Measurements from ENCODE around the gene SLC35B4. TPM values are rescaled to one million over a fixed set of nuclear protein-coding genes. Genes with fewer than 3 reads are reported as not detected.
A peak's percentile ranks its signal among the peaks of the same experiment; 100 is the strongest.
"Not testable (repeated sequence)": the region's sequence is repeated elsewhere in the genome, so short reads cannot be mapped to it uniquely, and the experiment has no call there.

The SLC35B4 gene
- total RNA-seq, 1 donor from 2014 or later, result 4.3 TPM

- ATAC-seq, result peak; percentile 45
- peak; percentile 59 for DNase-seq
Observed at GRCh38 chr7:134298902-134299683, 17.6 kb downstream of the SLC35B4 start.

DNA sequence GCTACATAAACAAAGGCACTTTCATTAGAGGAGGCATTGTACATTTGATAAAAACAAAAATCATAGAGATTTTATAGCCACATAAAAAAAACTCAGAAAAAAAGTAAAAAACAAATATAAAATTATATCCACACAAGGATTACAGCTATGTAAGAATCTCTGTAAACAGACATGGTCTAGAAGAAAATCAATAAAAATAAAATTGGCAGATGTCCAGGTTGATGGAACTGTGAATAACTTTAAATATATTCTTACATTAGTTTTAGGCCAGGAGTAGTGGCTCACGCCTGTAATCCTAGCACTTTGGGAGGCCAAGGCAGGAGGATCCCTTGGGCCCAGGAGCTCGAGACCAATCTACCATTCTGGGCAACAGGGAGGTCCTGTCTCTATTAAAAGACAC lies 19.2 kb downstream of the SLC35B4 start:
- no peak for DNase-seq
- ATAC-seq, result no peak
- intact Hi-C loops (cut with micrococcal nuclease), result no loop called here

More at GRCh38 chr7:134298902-134299683, 17.6 kb downstream of the SLC35B4 start:
- intact Hi-C loops (cut with micrococcal nuclease), result no loop called here

GRCh38 chr7:134295982-134296381 lies 20.7 kb downstream of the SLC35B4 start:
- DNase-seq; intact Hi-C loops (cut with micrococcal nuclease); ATAC-seq: not testable (repeated sequence)

DNA sequence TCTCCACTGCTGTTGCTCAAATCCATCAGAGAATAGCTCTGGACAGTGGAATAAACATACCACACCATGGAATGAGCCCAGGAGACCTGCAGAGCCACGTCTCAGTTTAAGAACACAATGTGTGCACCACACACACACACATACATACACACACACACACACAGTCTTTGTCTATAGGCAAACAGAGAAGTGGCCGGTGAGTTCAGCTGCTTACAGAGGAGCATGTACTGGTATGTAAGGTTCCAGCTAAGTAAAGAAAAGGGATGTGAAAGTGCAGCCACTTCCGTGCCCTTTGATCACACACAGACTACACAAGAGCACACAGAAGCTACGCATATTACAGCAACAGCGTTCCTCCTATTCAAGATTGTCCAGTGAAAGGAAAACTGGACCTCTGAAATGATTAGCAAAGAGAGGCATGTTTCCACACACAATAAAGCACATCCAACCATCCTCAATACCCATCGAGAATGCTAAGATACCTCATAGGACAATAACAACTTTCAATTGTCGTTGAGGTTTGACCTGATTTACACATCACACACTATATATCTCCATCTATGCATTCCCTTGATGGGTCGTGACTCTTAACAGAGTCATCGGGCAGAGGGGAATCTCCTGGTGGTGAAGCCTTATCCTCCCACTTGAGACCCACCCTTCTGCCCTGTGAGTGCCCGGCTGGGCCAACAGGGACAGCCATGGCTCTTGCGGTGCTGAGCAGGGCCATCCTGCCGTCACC lies 23.6 kb downstream of the SLC35B4 start:
- ATAC-seq (peak; percentile 72), DNase-seq (no peak)
- intact Hi-C loops (cut with micrococcal nuclease), result no loop called here

- DNase-seq, result no peak
- intact Hi-C loops (cut with micrococcal nuclease), result no loop called here
- ATAC-seq, result no peak
Observed at GRCh38 chr7:134290286-134290685, 26.4 kb downstream of the SLC35B4 start.

DNA sequence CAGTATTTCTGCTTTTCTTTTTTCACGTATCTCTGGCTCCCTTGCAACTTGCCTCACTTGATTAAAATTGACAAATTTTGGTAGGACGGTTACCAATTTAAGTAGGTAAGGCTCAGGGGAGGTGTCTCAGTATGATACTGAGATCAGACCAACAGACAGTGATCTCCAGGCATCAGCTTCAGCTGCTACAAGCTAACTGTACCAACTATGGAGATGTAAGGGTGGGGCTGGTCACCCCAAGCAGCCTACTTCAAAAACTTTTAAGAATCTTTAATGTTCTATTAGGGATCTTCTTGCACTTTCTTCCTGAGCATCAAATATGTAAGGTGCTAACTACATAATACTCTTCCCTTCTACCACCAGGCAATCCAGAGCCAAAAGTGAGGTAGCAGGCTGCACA lies 26.9 kb downstream of the SLC35B4 start:
- ATAC-seq, result no peak
- DNase-seq, result no peak
- intact Hi-C loops (cut with micrococcal nuclease), result no loop called here

- DNase-seq (no peak), ATAC-seq (no peak)
- intact Hi-C loops (cut with micrococcal nuclease), result no loop called here
Observed at GRCh38 chr7:134289423-134289822, 27.3 kb downstream of the SLC35B4 start.

- DNase-seq, result no peak
- intact Hi-C loops (cut with micrococcal nuclease), result no loop called here
- no peak for ATAC-seq
Observed at GRCh38 chr7:134287916-134288659, 28.6 kb downstream of the SLC35B4 start.

- DNase-seq (no peak), ATAC-seq (no peak)
- intact Hi-C loops (cut with micrococcal nuclease), result no loop called here
Observed at GRCh38 chr7:134284952-134285351, 31.8 kb downstream of the SLC35B4 start.

DNA sequence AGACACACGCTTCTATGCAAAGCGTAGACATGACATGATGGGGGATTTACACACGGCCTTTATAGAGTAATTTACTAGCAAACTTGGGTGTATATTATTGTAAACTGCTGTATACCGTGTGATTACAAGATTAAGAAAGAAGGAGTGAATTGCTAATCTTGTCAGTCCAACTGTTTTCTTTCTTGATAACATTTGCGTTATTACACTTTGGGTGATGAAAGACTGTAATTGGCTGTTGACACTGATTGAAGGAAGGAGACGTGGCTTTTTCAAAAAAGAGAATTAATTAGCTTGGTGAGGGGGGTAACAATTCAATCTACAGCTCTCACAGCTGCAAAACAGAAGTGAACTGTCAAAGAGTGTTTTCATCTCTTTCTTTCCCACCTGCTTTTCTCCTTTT lies 32.7 kb downstream of the SLC35B4 start:
- intact Hi-C loops (cut with micrococcal nuclease), result no loop called here
- DNase-seq (no peak), ATAC-seq (no peak)

- DNase-seq (no peak), ATAC-seq (no peak)
- intact Hi-C loops (cut with micrococcal nuclease), result no loop called here
Observed at GRCh38 chr7:134280508-134280907, 36.2 kb downstream of the SLC35B4 start.

DNA sequence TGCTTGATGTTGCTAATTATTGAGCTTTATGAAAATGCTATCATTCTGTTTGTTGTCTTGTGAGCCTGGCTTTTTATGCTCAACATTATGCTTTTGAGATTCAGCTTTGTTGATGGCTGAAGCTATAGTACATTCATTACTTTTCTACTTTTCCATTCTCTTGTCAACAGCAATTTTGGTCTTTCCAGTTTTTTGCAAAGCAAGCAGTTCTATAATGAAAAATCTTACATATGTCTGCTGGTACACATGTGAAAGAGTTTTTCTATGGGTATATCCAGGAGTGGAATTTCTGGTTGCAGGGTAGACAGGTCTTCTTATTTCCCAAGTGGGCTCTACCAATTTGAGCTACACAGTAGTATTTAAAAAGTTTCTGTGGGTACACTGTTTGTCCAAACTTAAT lies 36.8 kb downstream of the SLC35B4 start:
- no peak for ATAC-seq
- DNase-seq, result no peak
- intact Hi-C loops (cut with micrococcal nuclease), result no loop called here

DNA sequence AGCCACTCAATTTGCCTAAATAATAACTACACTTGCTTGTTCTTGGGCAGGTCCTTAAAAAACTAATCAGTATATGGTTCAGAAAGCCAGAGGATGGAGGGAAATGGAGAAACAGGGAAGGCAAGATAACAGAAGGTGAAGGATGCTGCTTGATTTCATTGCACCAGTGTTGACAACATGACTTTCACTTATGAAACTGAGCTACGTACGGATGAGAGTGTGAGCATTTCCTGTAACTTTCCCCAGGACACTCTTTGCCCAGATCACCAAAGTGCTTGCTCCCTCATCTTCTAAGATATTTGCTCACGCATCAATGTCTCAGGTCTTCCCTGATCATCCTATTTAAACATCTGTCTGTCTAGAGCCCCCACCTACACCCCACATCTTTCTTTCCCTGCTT lies 37.4 kb downstream of the SLC35B4 start:
- DNase-seq (no peak), ATAC-seq (no peak)
- intact Hi-C loops (cut with micrococcal nuclease), result no loop called here

DNA sequence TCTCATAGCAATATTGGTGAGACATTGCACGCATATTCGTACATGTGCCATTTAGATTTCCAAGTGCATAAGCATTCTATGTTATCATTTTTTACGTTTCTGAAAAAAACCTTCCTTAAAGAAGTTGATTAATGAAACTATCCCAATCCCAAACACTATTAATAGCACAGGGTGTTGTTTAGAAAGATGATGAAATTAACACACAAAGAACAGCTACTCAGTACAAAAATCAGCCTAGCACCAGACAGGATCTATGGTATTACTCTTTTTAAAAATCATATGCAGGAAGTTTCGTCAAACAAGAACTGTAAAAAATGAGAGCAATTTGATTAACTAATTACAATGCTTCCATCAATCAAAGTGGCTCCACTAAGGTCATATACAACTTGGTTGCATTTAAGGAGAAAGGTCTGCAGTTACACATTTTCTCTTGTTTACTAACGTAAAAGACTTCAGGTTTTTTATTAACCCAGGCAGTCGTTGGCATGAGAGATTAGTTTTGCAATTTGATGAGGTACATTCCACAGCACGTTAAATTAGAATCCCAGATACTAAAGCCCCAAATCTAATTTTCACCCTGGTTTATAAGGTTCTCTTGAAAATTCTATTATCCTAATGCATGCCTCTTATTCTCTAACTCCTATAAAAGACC lies 38.1 kb downstream of the SLC35B4 start:
- intact Hi-C loops (cut with micrococcal nuclease), result no loop called here
- DNase-seq, result no peak
- no peak for ATAC-seq

DNA sequence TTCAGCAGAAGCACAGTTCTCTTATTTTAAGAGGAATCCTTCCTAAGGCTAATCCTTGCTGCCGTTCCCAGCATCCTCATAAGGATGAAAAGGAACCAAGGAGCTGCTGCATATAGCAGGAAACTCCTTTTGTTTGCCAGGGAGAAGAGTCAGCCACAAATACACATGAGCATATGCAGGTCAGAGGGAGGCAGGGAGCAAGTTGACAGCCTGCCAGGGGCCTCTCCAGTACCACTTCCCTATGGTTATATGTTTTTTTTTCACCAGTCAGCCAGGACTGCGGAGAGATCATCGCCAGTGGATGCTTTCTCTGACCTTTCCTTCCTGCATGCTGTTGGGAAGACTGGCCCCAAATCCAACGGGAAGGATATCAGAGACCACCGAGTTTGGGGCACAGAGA lies 39.8 kb downstream of the SLC35B4 start:
- DNase-seq (no peak), ATAC-seq (no peak)
- intact Hi-C loops (cut with micrococcal nuclease), result no loop called here

DNA sequence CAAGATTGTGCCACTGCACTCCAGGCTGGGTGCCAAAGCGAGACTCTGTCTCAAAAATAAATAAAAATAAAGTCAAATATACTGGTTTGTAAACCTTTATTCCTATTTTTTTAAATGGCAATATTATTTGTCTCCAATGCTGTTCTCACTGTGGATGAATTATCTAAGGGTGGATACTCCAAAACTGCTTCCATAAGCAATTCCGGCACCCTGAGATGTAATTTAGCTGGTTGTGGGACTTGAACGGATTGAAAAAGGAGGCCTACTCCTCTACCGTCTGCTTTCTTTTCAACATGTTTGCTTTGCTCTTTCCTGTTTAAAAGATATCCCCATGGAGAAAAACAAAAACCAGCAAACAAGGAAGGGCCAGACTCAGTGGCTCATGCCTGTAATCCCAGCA lies 54.4 kb downstream of the SLC35B4 start:
- DNase-seq (no peak), ATAC-seq (no peak)
- intact Hi-C loops (cut with micrococcal nuclease), result no loop called here

- no peak for ATAC-seq
- no peak for DNase-seq
- intact Hi-C loops (cut with micrococcal nuclease), result no loop called here
Observed at GRCh38 chr7:134255814-134256213, 60.9 kb downstream of the SLC35B4 start.

- intact Hi-C loops (cut with micrococcal nuclease), result no loop called here
- ATAC-seq (no peak), DNase-seq (no peak)
Observed at GRCh38 chr7:134254311-134254710, 62.4 kb downstream of the SLC35B4 start.

DNA sequence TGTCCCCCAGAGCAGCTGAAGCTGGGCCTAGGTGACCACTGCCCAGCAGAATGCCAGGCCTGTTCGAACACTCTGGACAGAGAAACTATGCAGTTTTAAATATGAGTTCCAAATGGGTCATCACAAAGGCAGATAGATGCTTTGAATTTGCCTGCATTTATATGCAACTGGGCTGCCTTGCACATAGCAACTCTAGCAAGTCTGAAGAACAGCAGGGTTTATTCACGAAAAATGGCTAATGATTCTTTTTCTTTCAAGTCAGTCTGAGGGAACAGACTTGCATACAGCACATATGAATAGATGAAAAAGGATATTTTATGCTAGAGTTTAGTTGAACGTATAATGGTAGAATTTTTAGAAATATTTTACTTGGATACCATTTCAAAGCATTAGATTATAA lies 68.5 kb downstream of the SLC35B4 start:
- intact Hi-C loops (cut with micrococcal nuclease), result no loop called here
- DNase-seq (no peak), ATAC-seq (no peak)

DNA sequence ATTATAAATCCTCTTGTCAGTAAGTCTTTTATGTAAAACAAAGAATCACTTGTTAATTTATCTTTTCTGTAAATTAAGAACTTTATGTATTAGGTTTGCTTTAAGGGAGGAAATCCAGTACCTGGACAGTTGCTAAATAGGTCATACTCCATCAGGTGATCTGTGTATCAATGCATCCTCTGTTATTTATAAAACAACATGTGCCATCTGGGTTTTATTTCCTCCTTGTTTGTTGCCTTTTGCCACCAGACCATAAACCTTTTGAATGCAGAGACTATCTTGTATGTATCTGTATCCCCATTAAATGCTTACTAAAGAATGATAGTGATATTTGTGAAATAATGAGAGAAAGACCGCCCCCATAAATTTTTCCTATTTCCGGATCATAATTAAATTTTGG lies 70.0 kb downstream of the SLC35B4 start:
- no peak for DNase-seq
- ATAC-seq, result no peak
- intact Hi-C loops (cut with micrococcal nuclease), result no loop called here
